NCI-H748 (cell line): ENCODE measurements around the gene CDC123.
"Not testable (repeated sequence)": the region's sequence is repeated elsewhere in the genome, so short reads cannot be mapped to it uniquely, and the experiment has no call there.

Source experiments
- DNase-seq: peaks from one replicate; lab custom pipeline; 2025; ENCODE audit not compliant: unreplicated experiment; lab: John Stamatoyannopoulos, UW

CDC123 gene

GRCh38 chr10:12234687-12235086, 38.7 kb downstream of the CDC123 start:
- not testable (repeated sequence) for DNase-seq

DNA sequence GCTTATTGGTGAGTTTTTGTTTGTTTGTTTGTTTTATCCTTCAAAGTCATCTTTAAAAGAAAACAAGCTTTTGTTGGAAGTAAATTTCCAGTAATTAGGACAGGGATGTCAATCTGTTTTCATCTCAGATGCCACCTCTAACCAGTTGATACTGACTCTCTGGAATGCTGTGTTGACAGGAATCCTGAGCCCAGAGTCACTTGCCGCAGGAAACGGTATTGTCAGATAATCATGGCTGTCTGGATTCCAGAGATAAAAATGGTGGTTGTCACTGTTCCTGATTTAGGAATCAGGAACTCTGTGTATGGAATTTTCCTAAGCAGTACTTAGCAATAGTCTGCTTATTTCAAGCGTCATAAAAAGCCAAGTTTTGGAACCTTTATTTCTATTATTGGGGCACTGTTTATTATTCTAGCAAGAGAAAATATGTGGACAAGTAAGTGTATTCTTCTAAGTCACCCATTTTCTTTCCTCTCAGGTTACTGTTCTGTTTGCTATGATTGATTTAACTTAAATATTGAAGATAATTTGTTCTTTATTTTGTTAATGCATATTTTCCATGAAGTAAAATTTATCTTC, 39.2 kb downstream of the CDC123 start:
- no peak for DNase-seq

GRCh38 chr10:12235796-12236195, 39.8 kb downstream of the CDC123 start:
- no peak for DNase-seq

- no peak for DNase-seq
Measured at GRCh38 chr10:12237265-12238220, 41.6 kb downstream of the CDC123 start.

DNA sequence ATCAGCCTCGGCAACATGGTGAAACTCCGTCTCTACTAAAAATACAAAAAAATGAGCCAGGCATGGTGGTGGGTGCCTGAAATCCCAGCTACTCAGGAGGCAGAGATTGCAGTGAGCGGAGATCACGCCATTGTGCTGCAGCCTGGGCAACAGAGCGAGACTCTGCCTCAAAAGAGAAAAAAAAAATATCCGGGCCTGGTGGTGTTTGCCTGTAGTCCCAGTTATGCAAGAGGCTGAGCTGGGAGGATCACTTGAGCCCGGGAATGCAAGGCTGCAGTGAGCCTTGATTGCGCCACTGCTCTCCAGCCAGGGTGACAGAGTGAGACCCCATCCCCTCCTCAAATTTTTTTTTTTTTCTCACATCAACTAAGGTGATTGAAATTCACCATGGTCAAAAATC, 42.8 kb downstream of the CDC123 start:
- DNase-seq: no peak

DNA sequence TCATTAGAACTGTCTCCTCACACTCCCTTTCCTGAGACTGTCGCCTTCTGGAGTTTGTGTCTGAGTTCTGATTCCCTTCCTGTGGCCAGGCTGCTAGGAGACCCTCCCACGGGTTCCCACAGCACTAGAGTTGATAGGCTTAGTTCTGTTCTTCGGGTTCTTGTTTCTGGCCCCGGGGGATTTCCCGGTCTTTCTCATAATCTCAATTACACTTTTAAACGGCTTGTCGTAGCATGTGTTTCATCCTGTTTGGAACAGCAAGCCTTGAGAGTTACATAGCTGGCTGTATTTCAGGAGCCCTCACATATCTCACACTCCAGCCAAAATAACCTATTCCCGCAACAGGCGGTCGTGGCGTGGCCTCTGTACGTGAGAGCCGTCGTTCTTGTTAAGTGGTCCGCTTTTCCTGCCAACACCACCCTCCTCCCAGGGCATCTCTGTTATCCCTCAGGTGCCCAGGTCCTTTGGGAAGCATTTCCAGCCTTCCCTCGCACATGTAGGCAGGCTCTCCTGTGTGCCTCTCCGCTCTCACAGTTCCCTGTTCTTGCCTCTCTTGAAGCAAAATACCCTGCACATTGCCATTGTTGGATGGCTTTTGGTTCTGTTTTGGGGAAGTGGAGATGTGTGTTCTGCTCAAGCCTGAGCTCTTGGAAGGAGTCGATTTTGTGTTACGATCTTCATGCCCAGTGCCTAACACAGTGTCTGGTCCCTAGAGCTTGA, 46.0 kb downstream of the CDC123 start:
- DNase-seq: no peak

GRCh38 chr10:12243864-12244620, 48.1 kb downstream of the CDC123 start:
- no peak for DNase-seq

DNA sequence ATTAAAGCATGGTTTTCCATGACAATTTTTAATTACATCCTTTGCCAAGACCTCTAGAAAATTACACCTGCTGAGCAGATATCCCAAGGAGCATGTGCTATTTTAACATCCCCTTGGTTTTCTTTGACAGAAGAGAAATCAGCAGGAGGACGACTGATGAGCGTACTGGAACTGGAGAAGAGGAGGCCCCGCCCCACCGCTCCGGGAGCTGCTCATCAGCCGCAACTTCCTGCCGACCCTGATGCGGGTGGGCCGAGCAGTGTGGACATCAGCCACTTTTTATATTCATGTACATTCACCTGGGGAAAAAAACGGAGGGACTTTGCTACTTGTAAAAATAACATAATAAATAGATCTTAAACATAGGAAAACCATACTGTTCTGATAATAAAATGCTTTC, 54.2 kb downstream of the CDC123 start:
- DNase-seq: no peak

- DNase-seq: not testable (repeated sequence)
Measured at GRCh38 chr10:12250702-12251101, 54.7 kb downstream of the CDC123 start.

DNA sequence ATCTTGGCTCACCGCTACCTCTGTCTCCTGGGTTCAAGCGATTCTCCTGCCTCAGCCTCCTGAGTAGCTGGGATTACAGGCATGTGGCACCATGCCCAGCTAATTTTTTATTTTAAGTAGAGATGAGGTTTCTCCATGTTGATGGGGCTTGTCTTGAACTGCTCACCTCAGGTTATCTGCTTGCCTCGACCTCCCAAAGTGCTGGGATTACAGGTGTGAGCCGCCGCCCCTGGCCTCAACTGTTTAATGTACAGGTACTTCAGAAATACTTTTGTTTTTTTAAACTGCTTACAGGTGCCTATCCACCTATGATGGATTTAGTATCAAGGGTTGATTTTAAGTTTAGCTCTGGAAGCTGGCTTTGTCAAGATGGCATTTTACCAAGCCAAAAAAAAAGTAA, 55.6 kb downstream of the CDC123 start:
- DNase-seq: no peak

- DNase-seq: peak; percentile 5
Measured at GRCh38 chr10:12252882-12253546, 57.0 kb downstream of the CDC123 start.

- no peak for DNase-seq
Measured at GRCh38 chr10:12255048-12255447, 59.1 kb downstream of the CDC123 start.

GRCh38 chr10:12259988-12260387, 64.0 kb downstream of the CDC123 start:
- no peak for DNase-seq

DNA sequence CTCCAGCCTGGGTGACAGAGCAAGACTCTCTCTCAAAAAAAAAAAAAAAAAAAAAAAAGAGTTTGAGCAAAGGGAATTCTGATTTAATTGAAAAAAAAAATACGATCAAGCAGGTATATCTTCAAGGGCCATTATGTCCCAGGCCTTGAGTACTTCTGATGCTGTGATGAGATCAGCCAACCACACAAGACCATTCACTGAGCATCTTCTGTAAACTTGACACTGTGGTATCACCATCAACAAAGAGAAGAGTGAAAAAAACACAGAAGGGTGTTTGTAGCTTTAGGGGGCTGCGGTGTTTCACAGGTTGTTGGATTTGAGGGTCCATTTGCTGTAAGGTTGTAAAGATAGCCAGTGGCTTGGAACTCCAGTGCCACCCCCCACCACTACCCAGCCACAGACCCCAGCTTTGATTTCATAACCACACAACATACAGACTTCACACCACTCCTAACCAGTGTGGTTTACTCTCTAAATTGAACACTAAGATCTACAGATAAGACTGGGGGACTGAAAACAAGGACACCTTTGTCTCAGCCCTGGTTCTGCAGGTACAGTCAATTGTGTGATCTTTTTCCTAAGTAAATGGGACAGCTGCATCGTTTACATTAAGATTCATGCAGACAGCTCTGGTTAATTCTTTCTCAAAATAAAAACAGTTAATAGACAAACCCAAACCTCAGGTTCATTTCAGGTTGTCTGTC, 66.4 kb downstream of the CDC123 start:
- peak; percentile 8 for DNase-seq

GRCh38 chr10:12264204-12264940, 68.4 kb downstream of the CDC123 start:
- peak; percentile 88 for DNase-seq

GRCh38 chr10:12269056-12269455, 73.1 kb downstream of the CDC123 start:
- DNase-seq: no peak

DNA sequence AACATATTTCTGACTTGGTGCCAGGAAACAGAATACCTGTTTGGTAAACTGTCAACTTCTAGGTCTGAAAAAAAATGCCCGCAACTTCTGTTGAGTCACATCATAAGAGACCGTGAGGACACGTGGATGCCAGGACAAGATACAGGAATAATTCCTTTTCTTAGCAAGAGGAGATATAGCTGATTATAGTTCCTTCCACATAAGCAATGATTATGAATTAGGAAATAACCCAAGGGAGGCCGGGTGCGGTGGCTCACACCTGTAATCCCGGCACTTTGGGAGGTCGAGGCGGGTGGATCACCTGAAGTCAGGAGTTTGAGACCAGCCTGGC, 75.2 kb downstream of the CDC123 start:
- no peak for DNase-seq

DNA sequence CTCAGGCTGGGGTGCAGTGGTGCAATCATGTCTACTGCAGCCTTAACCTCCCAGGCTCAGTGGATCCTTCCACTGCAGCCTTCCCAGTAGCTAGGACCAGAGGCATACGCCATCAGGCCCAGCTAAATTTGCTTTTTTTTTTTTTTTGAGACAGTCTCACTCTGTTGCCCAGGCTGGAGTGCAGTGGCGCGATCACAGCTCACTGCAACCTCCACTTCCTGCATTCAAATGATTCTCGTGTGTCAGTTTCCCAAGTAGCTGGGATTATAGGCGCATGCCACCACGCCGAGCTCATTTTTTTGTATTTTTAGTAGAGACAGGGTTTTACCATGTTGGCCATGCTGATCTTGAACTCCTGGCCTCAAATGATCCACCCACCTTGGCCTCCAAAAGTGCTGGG, 81.9 kb downstream of the CDC123 start:
- DNase-seq: not testable (repeated sequence)

DNA sequence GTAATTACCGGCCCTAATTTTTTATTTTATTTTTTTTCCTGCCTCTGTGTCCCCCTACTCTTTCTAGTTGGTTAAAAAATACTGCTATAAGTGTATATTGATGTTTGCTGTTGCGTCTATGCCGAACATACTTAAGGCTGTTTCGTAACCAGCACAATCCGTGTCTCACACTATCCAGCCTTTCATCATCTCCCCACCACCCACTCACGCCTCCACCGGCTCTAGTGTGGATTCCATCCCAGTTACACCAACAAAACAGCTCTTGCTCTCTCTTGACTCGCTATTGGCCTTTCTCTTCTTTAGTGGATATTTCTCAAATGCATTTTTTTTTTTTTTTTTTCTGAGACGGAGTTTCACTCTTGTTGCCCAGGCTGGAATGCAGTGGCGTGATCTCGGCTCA, 83.3 kb downstream of the CDC123 start:
- DNase-seq: no peak
